CMK (cell line): Measurements from ENCODE around the gene GMCL2.

Source experiments
- DNase-seq: peaks from one replicate; pipeline ENCODE4 v3.0.0-alpha.2; 2010; ENCODE audit warnings: low read depth

Gene GMCL2

GRCh38 chr5:178182158-178182876 is 4.9 kb downstream of the GMCL2 start:
- peak; percentile 91 for DNase-seq

- no peak for DNase-seq
Observed at GRCh38 chr5:178180141-178180863, 6.9 kb downstream of the GMCL2 start.

- no peak for DNase-seq
Observed at GRCh38 chr5:178177569-178177968, 9.6 kb downstream of the GMCL2 start.

GRCh38 chr5:178176791-178177190 is 10.4 kb downstream of the GMCL2 start:
- DNase-seq = no peak

GRCh38 chr5:178174456-178174855 is 12.7 kb downstream of the GMCL2 start:
- no peak for DNase-seq

- DNase-seq = no peak
Observed at GRCh38 chr5:178170455-178170854, 16.7 kb downstream of the GMCL2 start.

GRCh38 chr5:178165581-178165980 is 21.6 kb downstream of the GMCL2 start:
- no peak for DNase-seq

- DNase-seq = no peak
Observed at GRCh38 chr5:178163772-178164735, 23.1 kb downstream of the GMCL2 start.

- no peak for DNase-seq
Observed at GRCh38 chr5:178162481-178162880, 24.7 kb downstream of the GMCL2 start.

- no peak for DNase-seq
Observed at GRCh38 chr5:178160176-178160575, 27.0 kb downstream of the GMCL2 start.

GRCh38 chr5:178155065-178155464 is 32.1 kb downstream of the GMCL2 start:
- DNase-seq = no peak

GRCh38 chr5:178153530-178154340 is 33.4 kb downstream of the GMCL2 start, which contains the start of gene NHP2:
TSS of gene NHP2 (minus strand) at chr5:178153885. CDS start at chr5:178153817, 68 bp downstream.
- DNase-seq = peak; percentile 94

GRCh38 chr5:178152491-178153444 is 34.4 kb downstream of the GMCL2 start:
- no peak for DNase-seq

- DNase-seq = no peak
Observed at GRCh38 chr5:178150977-178151734, 36.0 kb downstream of the GMCL2 start.

GRCh38 chr5:178149199-178149932 is 37.8 kb downstream of the GMCL2 start:
- DNase-seq = no peak

- no peak for DNase-seq
Observed at GRCh38 chr5:178147406-178147805, 39.8 kb downstream of the GMCL2 start.

- no peak for DNase-seq
Observed at GRCh38 chr5:178145965-178146820, 41.0 kb downstream of the GMCL2 start.

- DNase-seq = no peak
Observed at GRCh38 chr5:178143901-178144300, 43.3 kb downstream of the GMCL2 start.
